WTC11 (cell line): ENCODE data around the gene TXNRD2. TPM values are rescaled to one million over a fixed set of nuclear protein-coding genes. Genes with fewer than 3 reads are reported as not detected.
A peak's percentile ranks its signal among the peaks of the same experiment; 100 is the strongest.

Experiments used
- CREM ChIP-seq: sonication (generic); formaldehyde crosslinking; IDR thresholded peaks from 2 replicates; pipeline ENCODE4 v1.8.1; 2022; ENCODE audit warnings: mild to moderate bottlenecking, missing genetic modification reagents, moderate library complexity
- ESRRA ChIP-seq: sonication (generic); formaldehyde crosslinking; IDR thresholded peaks from 2 replicates; pipeline ENCODE4 v1.8.1; 2022; ENCODE audit warnings: mild to moderate bottlenecking, missing genetic modification reagents, borderline replicate concordance
- FOXJ3 ChIP-seq: sonication (generic); formaldehyde crosslinking; IDR thresholded peaks from 2 replicates; pipeline ENCODE4 v1.9.0; 2021; ENCODE audit warnings: missing genetic modification reagents, mild to moderate bottlenecking, borderline replicate concordance
- FOXP1 ChIP-seq: sonication (generic); formaldehyde crosslinking; IDR thresholded peaks from 2 replicates; pipeline ENCODE4 v1.8.0; 2022; ENCODE audit warnings: missing genetic modification reagents, mild to moderate bottlenecking, moderate library complexity, borderline replicate concordance
- JAZF1 ChIP-seq: fragments of 250-450 bp; sonication (Bioruptor Pico); IDR thresholded peaks from 2 replicates; pipeline ENCODE4 v1.9.0; 2021; ENCODE audit warnings: moderate library complexity, mild to moderate bottlenecking, inconsistent platforms
- NR2C2 ChIP-seq: sonication (generic); formaldehyde crosslinking; IDR thresholded peaks from 2 replicates; pipeline ENCODE4 v1.8.0; 2022; ENCODE audit warnings: mild to moderate bottlenecking, missing genetic modification reagents
- PRRX2 ChIP-seq: fragments of 250-450 bp; sonication (Bioruptor Pico); IDR thresholded peaks from 2 replicates; pipeline ENCODE4 v1.8.0; 2021; ENCODE audit warnings: mild to moderate bottlenecking
- RELA ChIP-seq: sonication (generic); formaldehyde crosslinking; IDR thresholded peaks from 2 replicates; pipeline ENCODE4 v1.8.1; 2022; ENCODE audit warnings: missing genetic modification reagents, mild to moderate bottlenecking, borderline replicate concordance
- RORB ChIP-seq: fragments of 250-450 bp; sonication (Bioruptor Pico); IDR thresholded peaks from 2 replicates; pipeline ENCODE4 v1.9.0; 2021; ENCODE audit warnings: mild to moderate bottlenecking
- SP1 ChIP-seq: sonication (generic); formaldehyde crosslinking; conservative IDR thresholded peaks from 2 replicates; pipeline ENCODE4 v1.8.1; 2022; ENCODE audit warnings: missing genetic modification reagents
- TEAD1 ChIP-seq: sonication (generic); formaldehyde crosslinking; IDR thresholded peaks from 2 replicates; pipeline ENCODE4 v1.8.0; 2022; ENCODE audit warnings: mild to moderate bottlenecking, missing genetic modification reagents
- TEAD4 ChIP-seq: sonication (generic); formaldehyde crosslinking; IDR thresholded peaks from 2 replicates; pipeline ENCODE4 v1.8.0; 2022; ENCODE audit warnings: mild to moderate bottlenecking, missing genetic modification reagents
- USF1 ChIP-seq: sonication (generic); formaldehyde crosslinking; IDR thresholded peaks from 2 replicates; pipeline ENCODE4 v1.8.0; 2022; ENCODE audit warnings: mild to moderate bottlenecking, missing genetic modification reagents
- ZBTB21 ChIP-seq: sonication (generic); formaldehyde crosslinking; IDR thresholded peaks from 2 replicates; pipeline ENCODE4 v1.8.1; 2023; ENCODE audit warnings: mild to moderate bottlenecking, missing genetic modification reagents, borderline replicate concordance
- ZNF232 ChIP-seq: sonication (generic); formaldehyde crosslinking; IDR thresholded peaks from 2 replicates; pipeline ENCODE4 v1.8.0; 2022; ENCODE audit warnings: mild to moderate bottlenecking, missing genetic modification reagents
- ZNF281 ChIP-seq: sonication (generic); formaldehyde crosslinking; IDR thresholded peaks from 2 replicates; pipeline ENCODE4 v1.8.0; 2023; ENCODE audit warnings: mild to moderate bottlenecking, missing genetic modification reagents
- ZNF416 ChIP-seq: fragments of 250-450 bp; sonication (Bioruptor Pico); IDR thresholded peaks from 2 replicates; pipeline ENCODE4 v1.9.0; 2021; ENCODE audit warnings: mild to moderate bottlenecking, inconsistent platforms
- ZNF512 ChIP-seq: sonication (generic); formaldehyde crosslinking; IDR thresholded peaks from 2 replicates; pipeline ENCODE4 v1.8.1; 2022; ENCODE audit warnings: missing genetic modification reagents, borderline replicate concordance
- total RNA-seq: library from RNA; stranded (reverse); gene quantifications from 3 replicates; pipeline ENCODE4 v1.2.3, GENCODE V29; 2021
- TF ChIP-seq, protein P1 (sequence below): sonication (generic); formaldehyde crosslinking; IDR thresholded peaks from 2 replicates; pipeline ENCODE4 v1.8.1; 2023; ENCODE audit warnings: mild to moderate bottlenecking, missing genetic modification reagents, borderline replicate concordance
- TF ChIP-seq, protein P2 (sequence below): sonication (generic); formaldehyde crosslinking; conservative IDR thresholded peaks from 2 replicates; pipeline ENCODE4 v1.8.1; 2022; ENCODE audit warnings: mild to moderate bottlenecking, missing genetic modification reagents
- TF ChIP-seq, protein P3 (sequence below): sonication (generic); formaldehyde crosslinking; IDR thresholded peaks from 2 replicates; pipeline ENCODE4 v1.8.0; 2022; ENCODE audit warnings: mild to moderate bottlenecking, missing genetic modification reagents
- TF ChIP-seq, protein P4 (sequence below): sonication (generic); formaldehyde crosslinking; IDR thresholded peaks from 2 replicates; pipeline ENCODE4 v1.8.0; 2022; ENCODE audit warnings: mild to moderate bottlenecking, missing genetic modification reagents
- TF ChIP-seq, protein P5 (sequence below): sonication (generic); formaldehyde crosslinking; IDR thresholded peaks from 2 replicates; pipeline ENCODE4 v1.8.0; 2022; ENCODE audit warnings: missing genetic modification reagents

The TXNRD2 gene
- total RNA-seq, 1 experiment from 2014 or later = 15.9 TPM

GRCh38 chr22:19880786-19881569 lies 60.6 kb downstream of the TXNRD2 start (continued):
- TF ChIP-seq, protein P1, sequence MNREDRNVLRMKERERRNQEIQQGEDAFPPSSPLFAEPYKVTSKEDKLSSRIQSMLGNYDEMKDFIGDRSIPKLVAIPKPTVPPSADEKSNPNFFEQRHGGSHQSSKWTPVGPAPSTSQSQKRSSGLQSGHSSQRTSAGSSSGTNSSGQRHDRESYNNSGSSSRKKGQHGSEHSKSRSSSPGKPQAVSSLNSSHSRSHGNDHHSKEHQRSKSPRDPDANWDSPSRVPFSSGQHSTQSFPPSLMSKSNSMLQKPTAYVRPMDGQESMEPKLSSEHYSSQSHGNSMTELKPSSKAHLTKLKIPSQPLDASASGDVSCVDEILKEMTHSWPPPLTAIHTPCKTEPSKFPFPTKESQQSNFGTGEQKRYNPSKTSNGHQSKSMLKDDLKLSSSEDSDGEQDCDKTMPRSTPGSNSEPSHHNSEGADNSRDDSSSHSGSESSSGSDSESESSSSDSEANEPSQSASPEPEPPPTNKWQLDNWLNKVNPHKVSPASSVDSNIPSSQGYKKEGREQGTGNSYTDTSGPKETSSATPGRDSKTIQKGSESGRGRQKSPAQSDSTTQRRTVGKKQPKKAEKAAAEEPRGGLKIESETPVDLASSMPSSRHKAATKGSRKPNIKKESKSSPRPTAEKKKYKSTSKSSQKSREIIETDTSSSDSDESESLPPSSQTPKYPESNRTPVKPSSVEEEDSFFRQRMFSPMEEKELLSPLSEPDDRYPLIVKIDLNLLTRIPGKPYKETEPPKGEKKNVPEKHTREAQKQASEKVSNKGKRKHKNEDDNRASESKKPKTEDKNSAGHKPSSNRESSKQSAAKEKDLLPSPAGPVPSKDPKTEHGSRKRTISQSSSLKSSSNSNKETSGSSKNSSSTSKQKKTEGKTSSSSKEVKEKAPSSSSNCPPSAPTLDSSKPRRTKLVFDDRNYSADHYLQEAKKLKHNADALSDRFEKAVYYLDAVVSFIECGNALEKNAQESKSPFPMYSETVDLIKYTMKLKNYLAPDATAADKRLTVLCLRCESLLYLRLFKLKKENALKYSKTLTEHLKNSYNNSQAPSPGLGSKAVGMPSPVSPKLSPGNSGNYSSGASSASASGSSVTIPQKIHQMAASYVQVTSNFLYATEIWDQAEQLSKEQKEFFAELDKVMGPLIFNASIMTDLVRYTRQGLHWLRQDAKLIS (CRISPR knock-in tag) = no peak
- 0 out of 2 replicates have a peak, but pooled peaks have one; percentile 53 for TF ChIP-seq FOXJ3 (CRISPR knock-in tag)
- TF ChIP-seq, protein P2, sequence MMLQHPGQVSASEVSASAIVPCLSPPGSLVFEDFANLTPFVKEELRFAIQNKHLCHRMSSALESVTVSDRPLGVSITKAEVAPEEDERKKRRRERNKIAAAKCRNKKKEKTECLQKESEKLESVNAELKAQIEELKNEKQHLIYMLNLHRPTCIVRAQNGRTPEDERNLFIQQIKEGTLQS (CRISPR knock-in tag) = no peak
- no peak for TF ChIP-seq PRRX2 (CRISPR knock-in tag)
- no peak for TF ChIP-seq CREM (CRISPR knock-in tag)
- no peak for TF ChIP-seq USF1
- TF ChIP-seq ZNF281 (CRISPR knock-in tag) = no peak
- TF ChIP-seq ESRRA (CRISPR knock-in tag) = no peak
- TF ChIP-seq RORB (CRISPR knock-in tag) = no peak
- peak; percentile 30; the same call in 1 of the 2 replicates for TF ChIP-seq FOXP1 (CRISPR knock-in tag)
- peak; percentile 95; the same call in 1 of the 2 replicates for TF ChIP-seq TEAD1 (CRISPR knock-in tag)
- TF ChIP-seq, protein P3, sequence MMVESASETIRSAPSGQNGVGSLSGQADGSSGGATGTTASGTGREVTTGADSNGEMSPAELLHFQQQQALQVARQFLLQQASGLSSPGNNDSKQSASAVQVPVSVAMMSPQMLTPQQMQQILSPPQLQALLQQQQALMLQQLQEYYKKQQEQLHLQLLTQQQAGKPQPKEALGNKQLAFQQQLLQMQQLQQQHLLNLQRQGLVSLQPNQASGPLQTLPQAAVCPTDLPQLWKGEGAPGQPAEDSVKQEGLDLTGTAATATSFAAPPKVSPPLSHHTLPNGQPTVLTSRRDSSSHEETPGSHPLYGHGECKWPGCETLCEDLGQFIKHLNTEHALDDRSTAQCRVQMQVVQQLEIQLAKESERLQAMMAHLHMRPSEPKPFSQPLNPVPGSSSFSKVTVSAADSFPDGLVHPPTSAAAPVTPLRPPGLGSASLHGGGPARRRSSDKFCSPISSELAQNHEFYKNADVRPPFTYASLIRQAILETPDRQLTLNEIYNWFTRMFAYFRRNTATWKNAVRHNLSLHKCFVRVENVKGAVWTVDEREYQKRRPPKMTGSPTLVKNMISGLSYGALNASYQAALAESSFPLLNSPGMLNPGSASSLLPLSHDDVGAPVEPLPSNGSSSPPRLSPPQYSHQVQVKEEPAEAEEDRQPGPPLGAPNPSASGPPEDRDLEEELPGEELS (CRISPR knock-in tag) = peak; percentile 49; the same call in 1 of the 2 replicates
- TF ChIP-seq, protein P4, sequence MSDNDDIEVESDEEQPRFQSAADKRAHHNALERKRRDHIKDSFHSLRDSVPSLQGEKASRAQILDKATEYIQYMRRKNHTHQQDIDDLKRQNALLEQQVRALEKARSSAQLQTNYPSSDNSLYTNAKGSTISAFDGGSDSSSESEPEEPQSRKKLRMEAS (CRISPR knock-in tag) = no peak; the same call in 1 of the 2 replicates
- no peak for TF ChIP-seq ZNF232 (CRISPR knock-in tag)
- no peak for TF ChIP-seq NR2C2 (CRISPR knock-in tag)
- peak; percentile 95 for TF ChIP-seq TEAD4
- TF ChIP-seq ZNF512 (CRISPR knock-in tag) = no peak
- TF ChIP-seq, protein P5, sequence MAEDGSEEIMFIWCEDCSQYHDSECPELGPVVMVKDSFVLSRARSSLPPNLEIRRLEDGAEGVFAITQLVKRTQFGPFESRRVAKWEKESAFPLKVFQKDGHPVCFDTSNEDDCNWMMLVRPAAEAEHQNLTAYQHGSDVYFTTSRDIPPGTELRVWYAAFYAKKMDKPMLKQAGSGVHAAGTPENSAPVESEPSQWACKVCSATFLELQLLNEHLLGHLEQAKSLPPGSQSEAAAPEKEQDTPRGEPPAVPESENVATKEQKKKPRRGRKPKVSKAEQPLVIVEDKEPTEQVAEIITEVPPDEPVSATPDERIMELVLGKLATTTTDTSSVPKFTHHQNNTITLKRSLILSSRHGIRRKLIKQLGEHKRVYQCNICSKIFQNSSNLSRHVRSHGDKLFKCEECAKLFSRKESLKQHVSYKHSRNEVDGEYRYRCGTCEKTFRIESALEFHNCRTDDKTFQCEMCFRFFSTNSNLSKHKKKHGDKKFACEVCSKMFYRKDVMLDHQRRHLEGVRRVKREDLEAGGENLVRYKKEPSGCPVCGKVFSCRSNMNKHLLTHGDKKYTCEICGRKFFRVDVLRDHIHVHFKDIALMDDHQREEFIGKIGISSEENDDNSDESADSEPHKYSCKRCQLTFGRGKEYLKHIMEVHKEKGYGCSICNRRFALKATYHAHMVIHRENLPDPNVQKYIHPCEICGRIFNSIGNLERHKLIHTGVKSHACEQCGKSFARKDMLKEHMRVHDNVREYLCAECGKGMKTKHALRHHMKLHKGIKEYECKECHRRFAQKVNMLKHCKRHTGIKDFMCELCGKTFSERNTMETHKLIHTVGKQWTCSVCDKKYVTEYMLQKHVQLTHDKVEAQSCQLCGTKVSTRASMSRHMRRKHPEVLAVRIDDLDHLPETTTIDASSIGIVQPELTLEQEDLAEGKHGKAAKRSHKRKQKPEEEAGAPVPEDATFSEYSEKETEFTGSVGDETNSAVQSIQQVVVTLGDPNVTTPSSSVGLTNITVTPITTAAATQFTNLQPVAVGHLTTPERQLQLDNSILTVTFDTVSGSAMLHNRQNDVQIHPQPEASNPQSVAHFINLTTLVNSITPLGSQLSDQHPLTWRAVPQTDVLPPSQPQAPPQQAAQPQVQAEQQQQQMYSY (CRISPR knock-in tag) = no peak
- no peak for TF ChIP-seq RELA
- no peak for TF ChIP-seq ZNF416 (CRISPR knock-in tag)
- no peak for TF ChIP-seq JAZF1
- TF ChIP-seq ZBTB21 (CRISPR knock-in tag) = no peak
- peak; percentile 58; the same call in 1 of the 2 replicates for TF ChIP-seq SP1
